Hepatic stellate cell (primary cell): ENCODE data around the gene VTCN1.

ENCODE experiments used
- DNase-seq: peaks from one replicate; pipeline ENCODE4 v3.0.0; 2011; ENCODE audit warnings: low spot score

VTCN1 gene

GRCh38 chr1:117094841-117095604 lies 115.7 kb downstream of the VTCN1 start:
- DNase-seq: no peak

- peak; percentile 23 for DNase-seq
Observed at GRCh38 chr1:117093870-117094621, 116.7 kb downstream of the VTCN1 start.
